H1 (cell line): ENCODE results near the gene TRIM59. TPM values are rescaled to one million over a fixed set of nuclear protein-coding genes. Genes with fewer than 3 reads are reported as not detected.

ENCODE experiments used
- CTCF ChIA-PET: fragments of 300-600 bp; sonication (Branson Sonifier 250); formaldehyde crosslinking; loops from one replicate; lab custom pipeline; 2021; ENCODE audit not compliant: partially characterized antibody; lab: Charles Lee
- POLR2A ChIA-PET: fragments of 300-600 bp; sonication (Branson Sonifier 250); formaldehyde crosslinking; loops from one replicate; lab custom pipeline; 2021; ENCODE audit warnings: inconsistent platforms; ENCODE audit not compliant: partially characterized antibody; lab: Charles Lee
- DNase-seq, 2 experiments: peaks; one replicate each; pipeline versions ENCODE4 v3.0.0 to v3.0.0-alpha.2; 2010 to 2022; ENCODE audit warnings: low spot score in 2 of 2, low read depth in 1 of 2, mixed read lengths in 1 of 2
- FAIRE-seq: peaks from 2 replicates; lab custom pipeline; 2011; peaks lifted over from hg19 to GRCh38; lab: Jason Lieb, UNC
- H2AFZ ChIP-seq: 2 replicates; pipeline ENCODE4 v1.8.1; 2012; ENCODE audit warnings: low read length, inconsistent platforms
- H2AK5ac ChIP-seq: 2 replicates; pipeline ENCODE4 v1.6.1; 2013; ENCODE audit warnings: low read depth, low read length
- H2BK120ac ChIP-seq: replicated peaks from 2 replicates; pipeline ENCODE3; 2013; ENCODE audit warnings: low read depth, low read length, inconsistent platforms
- H2BK12ac ChIP-seq: 2 replicates; pipeline ENCODE4 v1.6.1; 2013; ENCODE audit warnings: low read depth, low read length
- H2BK15ac ChIP-seq: 2 replicates; pipeline ENCODE4 v1.6.1; 2013; ENCODE audit warnings: low read length
- H2BK20ac ChIP-seq: 2 replicates; pipeline ENCODE4 v1.6.1; 2013; ENCODE audit warnings: low read length
- H2BK5ac ChIP-seq: 2 replicates; pipeline ENCODE4 v1.6.1; 2013; ENCODE audit warnings: low read depth, low read length
- H3K14ac ChIP-seq: 2 replicates; pipeline ENCODE4 v1.6.1; 2013; ENCODE audit warnings: inconsistent platforms; ENCODE audit not compliant: insufficient read length
- H3K18ac ChIP-seq: 2 replicates; pipeline ENCODE4 v1.6.1; 2013; ENCODE audit warnings: low read length; ENCODE audit errors: extremely low read depth
- H3K23ac ChIP-seq: 2 replicates; pipeline ENCODE4 v1.6.1; 2013; ENCODE audit warnings: inconsistent platforms; ENCODE audit not compliant: insufficient read length
- H3K23me2 ChIP-seq: 2 replicates; pipeline ENCODE4 v1.6.1; 2013; ENCODE audit warnings: low read depth, low read length
- H3K27ac ChIP-seq: 2 replicates; pipeline ENCODE4 v1.6.1; 2011; ENCODE audit warnings: low read depth, low read length, inconsistent platforms
- H3K27me3 ChIP-seq, 4 experiments: replicated peaks in 1 of 4; 1 replicate in 1 of 4; 2 replicates in 3 of 4; pipeline versions ENCODE4 v1.6.1 to v1.8.1; 2011 to 2013; ENCODE audit warnings: low read length in 3 of 4, mild to moderate bottlenecking in 3 of 4, inconsistent platforms in 2 of 4, mixed read lengths in 2 of 4, moderate library complexity in 1 of 4; ENCODE audit not compliant: control insufficient read depth in 3 of 4, insufficient read depth in 3 of 4; ENCODE audit errors: extremely low read depth in 1 of 4
- H3K36me3 ChIP-seq, 4 experiments: 2 replicates each; pipeline versions ENCODE4 v1.6.1 to v1.8.1; 2011 to 2013; ENCODE audit warnings: mild to moderate bottlenecking in 4 of 4, low read length in 3 of 4, moderate library complexity in 2 of 4, control low read depth in 1 of 4, inconsistent platforms in 1 of 4; ENCODE audit not compliant: insufficient read depth in 4 of 4, control insufficient read depth in 2 of 4
- H3K4ac ChIP-seq: replicated peaks from 2 replicates; pipeline ENCODE3; 2013; ENCODE audit warnings: low read length, low read depth, mixed read lengths, inconsistent platforms; ENCODE audit not compliant: insufficient read length
- H3K4me1 ChIP-seq, 4 experiments: replicated peaks in 1 of 4; 1 replicate in 1 of 4; 2 replicates in 3 of 4; pipeline versions ENCODE4 v1.6.1 to v1.8.1; 2011 to 2013; ENCODE audit warnings: low read length in 3 of 4, inconsistent platforms in 2 of 4, mixed read lengths in 1 of 4; ENCODE audit not compliant: insufficient read depth in 4 of 4, control insufficient read depth in 3 of 4
- H3K4me2 ChIP-seq, 2 experiments: 2 replicates each; pipeline versions ENCODE4 v1.6.1 to v1.8.1; 2011 to 2013; ENCODE audit warnings: low read depth in 2 of 2, low read length in 2 of 2, control low read depth in 1 of 2, inconsistent platforms in 1 of 2, mild to moderate bottlenecking in 1 of 2; ENCODE audit not compliant: insufficient read depth in 1 of 2
- H3K4me3 ChIP-seq, 4 experiments: fragments of 200-600, 300-600 bp in 1 of 4; sonication (generic), shearing (Covaris generic), sonication (Bioruptor Twin) in 1 of 4; 2 replicates each; pipeline versions ENCODE4 v1.5.1 to v1.8.1; 2011 to 2016; ENCODE audit warnings: low read length in 4 of 4, low read depth in 3 of 4, control low read depth in 2 of 4, inconsistent platforms in 2 of 4, mild to moderate bottlenecking in 2 of 4, mixed read lengths in 1 of 4, moderate library complexity in 1 of 4; ENCODE audit not compliant: insufficient read depth in 2 of 4; ENCODE audit errors: extremely low read depth in 1 of 4
- H3K56ac ChIP-seq: replicated peaks from 2 replicates; pipeline ENCODE3; 2013; ENCODE audit warnings: low read depth, mild to moderate bottlenecking, mixed read lengths, low read length, inconsistent platforms; ENCODE audit not compliant: insufficient read length
- H3K79me1 ChIP-seq: 2 replicates; pipeline ENCODE4 v1.6.1; 2013; ENCODE audit warnings: low read depth, low read length, control low read depth
- H3K79me2 ChIP-seq, 2 experiments: 2 replicates each; pipeline versions ENCODE4 v1.6.1 to v1.8.1; 2012 to 2013; ENCODE audit warnings: low read length in 2 of 2, mild to moderate bottlenecking in 2 of 2, inconsistent platforms in 1 of 2; ENCODE audit not compliant: insufficient read depth in 2 of 2, control insufficient read depth in 1 of 2
- H3K9ac ChIP-seq, 4 experiments: replicated peaks in 1 of 4; 1 replicate in 1 of 4; 2 replicates in 3 of 4; pipeline versions ENCODE4 v1.6.1 to v1.8.1; 2011 to 2013; ENCODE audit warnings: low read depth in 3 of 4, low read length in 3 of 4, control low read depth in 2 of 4, mild to moderate bottlenecking in 2 of 4, moderate library complexity in 2 of 4, inconsistent platforms in 1 of 4; ENCODE audit errors: extremely low read depth in 1 of 4
- H3K9me3 ChIP-seq, 2 experiments: 2 replicates each; pipeline versions ENCODE4 v1.6.1 to v1.8.1; 2012 to 2013; ENCODE audit warnings: mild to moderate bottlenecking in 2 of 2, moderate library complexity in 2 of 2, control low read depth in 1 of 2, inconsistent platforms in 1 of 2, low read depth in 1 of 2, low read length in 1 of 2, mixed read lengths in 1 of 2; ENCODE audit not compliant: insufficient read depth in 2 of 2
- H4K20me1 ChIP-seq, 2 experiments: replicated peaks in 1 of 2; 2 replicates each; pipeline versions ENCODE3 to v1.8.1; 2011 to 2013; ENCODE audit warnings: inconsistent platforms in 2 of 2, low read length in 2 of 2, mild to moderate bottlenecking in 1 of 2; ENCODE audit not compliant: insufficient read depth in 2 of 2, control insufficient read depth in 1 of 2
- H4K5ac ChIP-seq: 2 replicates; pipeline ENCODE4 v1.6.1; 2013; ENCODE audit warnings: low read length, low read depth, mixed read lengths, inconsistent platforms; ENCODE audit not compliant: insufficient read length
- H4K8ac ChIP-seq: 2 replicates; pipeline ENCODE4 v1.8.0; 2013; ENCODE audit warnings: mild to moderate bottlenecking, moderate library complexity, low read length, inconsistent platforms; ENCODE audit not compliant: insufficient read depth; ENCODE audit errors: extremely low read depth
- H4K91ac ChIP-seq: replicated peaks from 2 replicates; pipeline ENCODE3; 2013; ENCODE audit warnings: low read length, mixed read lengths, inconsistent platforms; ENCODE audit not compliant: insufficient read length
- ATF3 ChIP-seq: IDR thresholded peaks from 2 replicates; pipeline ENCODE4 v1.6.1; 2011; ENCODE audit warnings: low read depth, mild to moderate bottlenecking, low read length; ENCODE audit not compliant: insufficient read depth
- CBX5 ChIP-seq: fragments of 300-800, 300-1000 bp; sonication (generic); IDR thresholded peaks from 2 replicates; pipeline ENCODE4 v1.7.1; 2016; ENCODE audit warnings: antibody characterized with exemption, low read length, low read depth
- CTBP2 ChIP-seq: IDR thresholded peaks from 2 replicates; pipeline ENCODE4 v1.7.0; 2011; ENCODE audit warnings: borderline replicate concordance, mild to moderate bottlenecking, moderate library complexity, mixed read lengths, low read length; ENCODE audit not compliant: insufficient read depth, insufficient read length
- E2F6 ChIP-seq: IDR thresholded peaks from 2 replicates; pipeline ENCODE4 v1.6.1; 2012; ENCODE audit warnings: inconsistent platforms
- EGR1 ChIP-seq: IDR thresholded peaks from 2 replicates; pipeline ENCODE4 v1.6.1; 2011; ENCODE audit warnings: low read depth, low read length, borderline replicate concordance
- EZH2 ChIP-seq: fragments of 200-600 bp; sonication (generic); IDR thresholded peaks from 2 replicates; pipeline ENCODE4 v1.7.1; 2012; ENCODE audit warnings: low read depth, mild to moderate bottlenecking, moderate library complexity, low read length, inconsistent platforms; ENCODE audit not compliant: severe bottlenecking
- KDM1A ChIP-seq: fragments of 200-600, 300-600 bp; sonication (generic); IDR thresholded peaks from 2 replicates; pipeline ENCODE4 v1.7.1; 2016; ENCODE audit warnings: mild to moderate bottlenecking, low read length, borderline replicate concordance
- POLR2A ChIP-seq, 2 experiments: IDR thresholded peaks; 1 replicate in 1 of 2; 2 replicates in 1 of 2; pipeline ENCODE4 v1.6.1; 2011; ENCODE audit warnings: low read depth in 2 of 2, low read length in 2 of 2, mild to moderate bottlenecking in 2 of 2; ENCODE audit errors: control extremely low read depth in 1 of 2
- RFX5 ChIP-seq: IDR thresholded peaks from 2 replicates; pipeline ENCODE4 v1.6.1; 2011; ENCODE audit warnings: low read depth, low read length, improper control_type of control experiment, borderline replicate concordance
- SIRT6 ChIP-seq: IDR thresholded peaks from one replicate; pipeline ENCODE4 v1.7.1; 2012; ENCODE audit warnings: low read length, inconsistent platforms
- SIX5 ChIP-seq: IDR thresholded peaks from 2 replicates; pipeline ENCODE4 v1.6.1; 2011; ENCODE audit warnings: mild to moderate bottlenecking, low read depth, low read length
- SP1 ChIP-seq: IDR thresholded peaks from 2 replicates; pipeline ENCODE4 v1.6.1; 2011; ENCODE audit warnings: low read depth, low read length
- TAF1 ChIP-seq: IDR thresholded peaks from 2 replicates; pipeline ENCODE4 v1.6.1; 2011; ENCODE audit warnings: mild to moderate bottlenecking, low read depth, low read length
- TEAD4 ChIP-seq: IDR thresholded peaks from 2 replicates; pipeline ENCODE4 v1.6.1; 2012; ENCODE audit warnings: low read depth, low read length, inconsistent platforms, mixed read lengths
- WGBS, 2 experiments: shearing (Covaris generic) in 1 of 2; methylation state at CpG; one replicate each; pipeline versions ENCODE4 v1.1.6 to v1.1.7; 2013 to 2015; ENCODE audit warnings: low lambda C conversion rate in 2 of 2, mixed read lengths in 2 of 2, inconsistent platforms in 1 of 2, low coverage in 1 of 2, missing lambda C conversion rate in 1 of 2; ENCODE audit not compliant: insufficient replicate concordance in 2 of 2, insufficient coverage in 1 of 2, insufficient read length in 1 of 2; ENCODE audit errors: extremely low coverage in 1 of 2, missing lambda C conversion rate in 1 of 2; 5-methylcytosine and 5-hydroxymethylcytosine counted together
- polyA plus RNA-seq, 7 experiments: library from polyadenylated mRNA; depleted of rRNA in 3 of 7; stranded (reverse) in 5 of 7; unstranded in 2 of 7; fragments of >200 nt in 5 of 7; fragments of 200-250 nt in 2 of 7; gene quantifications; 1 replicate in 5 of 7; 2 replicates in 1 of 7; 4 replicates in 1 of 7; pipeline versions ENCODE4 v1.2.1 to v1.2.3, GENCODE V29; 2011 to 2013; ENCODE audit warnings: missing spikeins in 2 of 7, mixed read lengths in 2 of 7
- total RNA-seq: library from RNA; stranded (reverse); fragmentation: NEBNext Ultra II Directional; extraction: Animal tissue kit (Norgen Biotek cat#: 25700); gene quantifications from 2 replicates; pipeline ENCODE4 v1.2.1, GENCODE V29; 2021

TRIM59 gene
- total and polyA plus RNA-seq, 2 of the 8 experiments (the other 6 are each of a cell fraction or from before 2014, with no cell fraction given): 11.6 to 53.4 TPM

- FAIRE-seq: no peak
- CTCF ChIA-PET: interaction anchor here (0.6 kb wide), 1 partner anchor 18 kb away, joined by 5 read pairs; no protein-coding TSS in a partner anchor
- TF ChIP-seq SIX5 (no peak), CTBP2 (no peak), TAF1 (no peak), ATF3 (no peak), POLR2A (IDR thresholded peaks at IDR 0.05; ENCODE audit: control extremely low read depth in 1 of 2, low read depth in 2 of 2, low read length in 2 of 2) (no peak), CBX5 (no peak), KDM1A (no peak), SIRT6 (no peak), TEAD4 (no peak), SP1 (no peak), RFX5 (no peak), EZH2 (no peak), EGR1 (no peak), E2F6 (no peak)
Observed at GRCh38 chr3:160440687-160441086, 8.9 kb downstream of the TRIM59 start.

More at GRCh38 chr3:160440687-160441086, 8.9 kb downstream of the TRIM59 start:
- H3K9ac ChIP-seq: no peak overlapping the region
- H3K4me2 ChIP-seq: no peak overlapping the region
- no peak overlapping the region for H3K23ac ChIP-seq
- H3K79me2 ChIP-seq: peaks cover 16 to 97% of the 10 kb centered on the region in 2 experiments
- H3K14ac ChIP-seq: no peak overlapping the region
- peaks cover 1 to 6% of the 10 kb centered on the region in 2 experiments for H4K20me1 ChIP-seq
- H3K23me2 ChIP-seq: no peaks in the 10 kb centered on the region
- H3K27me3 ChIP-seq: no peaks in the 10 kb centered on the region
- no peak overlapping the region for H2AFZ ChIP-seq
- H2BK20ac ChIP-seq: no peak overlapping the region
- POLR2A ChIA-PET: interaction anchor here (0.9 to 8.6 kb wide), 3 partner anchors 8 to 41 kb away, joined by 3 to 70 read pairs (median 3); partner anchors contain the start of gene TRIM59
- H4K5ac ChIP-seq: no peak overlapping the region
- H2BK120ac ChIP-seq: no peak overlapping the region
- no peaks in the 10 kb centered on the region for H3K79me1 ChIP-seq
- H3K4me3 ChIP-seq: no peak overlapping the region
- 87% methylated on average over 7 of the region's 7 CpGs; no CpG with 5 or more reads in 1 of the 2 experiments for WGBS, 2 experiments
- H3K9me3 ChIP-seq: peaks cover 0 to 2% of the 10 kb centered on the region in 2 experiments; a peak in 3 of 4 replicates
- no peak overlapping the region for H3K18ac ChIP-seq
- H4K91ac ChIP-seq: no peak overlapping the region
- no peak overlapping the region for H4K8ac ChIP-seq
- no peak overlapping the region for H2BK5ac ChIP-seq
- no peak overlapping the region for H3K4ac ChIP-seq
- H2BK12ac ChIP-seq: no peak overlapping the region
- no peak overlapping the region for H2AK5ac ChIP-seq
- H3K36me3 ChIP-seq: peaks cover 2 to 65% (median 36%) of the 10 kb centered on the region in 4 experiments; a peak in 5 of 8 replicates
- no peak overlapping the region for H3K27ac ChIP-seq
- peaks cover 0 to 5% (median 0%) of the 10 kb centered on the region in 4 experiments; a peak in 2 of 7 replicates for H3K4me1 ChIP-seq
- no peak overlapping the region for H3K56ac ChIP-seq
- no peak overlapping the region for H2BK15ac ChIP-seq
- no peak for DNase-seq
